ENCODE results near the gene COL27A1.

Gene COL27A1

GRCh38 chr9:114210691-114211276, 55.4 kb downstream of the COL27A1 start:
- H3K79me2 ChIP-seq (ENCODE audit: control insufficient read depth, insufficient read depth, low read length, unreplicated experiment): no peaks in the 10 kb centered on the region
- peaks cover 12% of the 10 kb centered on the region for H3K4me1 ChIP-seq (ENCODE audit: control insufficient read depth, insufficient read depth, low read length, unreplicated experiment)
- no peak overlapping the region for H3K4me3 ChIP-seq (ENCODE audit: low read depth, low read length)
- H2AFZ ChIP-seq (ENCODE audit: low read length, unreplicated experiment): no peak overlapping the region
- H3K36me3 ChIP-seq (ENCODE audit: insufficient read depth, low read length): no peaks in the 10 kb centered on the region
- H3K27ac ChIP-seq (ENCODE audit: low read depth, low read length): no peak overlapping the region
- no peaks in the 10 kb centered on the region for H3K27me3 ChIP-seq (ENCODE audit: insufficient read depth, low read length)

- H3K79me2 ChIP-seq (ENCODE audit: control insufficient read depth, insufficient read depth, low read length, unreplicated experiment): no peaks in the 10 kb centered on the region
- H3K4me3 ChIP-seq (ENCODE audit: low read depth, low read length): no peak overlapping the region
- peaks cover 9% of the 10 kb centered on the region for H3K4me1 ChIP-seq (ENCODE audit: control insufficient read depth, insufficient read depth, low read length, unreplicated experiment)
- H3K27me3 ChIP-seq (ENCODE audit: insufficient read depth, low read length): no peaks in the 10 kb centered on the region
- H2AFZ ChIP-seq (ENCODE audit: low read length, unreplicated experiment): no peak overlapping the region
- no peaks in the 10 kb centered on the region for H3K36me3 ChIP-seq (ENCODE audit: insufficient read depth, low read length)
- no peak overlapping the region for H3K27ac ChIP-seq (ENCODE audit: low read depth, low read length)
Observed at GRCh38 chr9:114212826-114213225, 57.5 kb downstream of the COL27A1 start.

DNA sequence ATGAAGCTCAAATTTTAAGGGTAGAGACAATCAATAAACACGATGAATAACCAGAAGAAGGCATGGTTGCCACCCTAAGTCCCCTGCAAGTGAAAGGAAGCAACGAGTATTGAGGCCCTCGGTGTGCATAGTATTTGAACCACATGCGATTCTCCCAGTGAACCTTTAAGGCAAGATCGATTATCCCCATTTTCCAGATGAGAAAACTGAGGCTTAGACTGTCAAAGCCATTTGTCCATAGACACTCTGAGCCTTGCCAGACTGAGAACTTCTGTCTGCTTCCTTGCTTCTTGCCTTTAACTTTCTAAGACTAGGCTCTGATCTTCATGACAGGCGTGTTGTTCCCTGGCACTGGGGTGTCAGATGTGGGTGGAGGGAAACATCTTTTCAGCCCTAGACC, 58.2 kb downstream of the COL27A1 start:
- Histone ChIP-seq H3K27ac (ENCODE audit: low read depth, low read length) (no peak overlapping the region), H3K27me3 (ENCODE audit: insufficient read depth, low read length) (no peaks in the 10 kb centered on the region), H3K79me2 (ENCODE audit: control insufficient read depth, insufficient read depth, low read length, unreplicated experiment) (no peaks in the 10 kb centered on the region), H3K4me3 (ENCODE audit: low read depth, low read length) (no peak overlapping the region), H3K4me1 (ENCODE audit: control insufficient read depth, insufficient read depth, low read length, unreplicated experiment) (peaks cover 11% of the 10 kb centered on the region), H2AFZ (ENCODE audit: low read length, unreplicated experiment) (no peak overlapping the region), H3K36me3 (ENCODE audit: insufficient read depth, low read length) (no peaks in the 10 kb centered on the region)

GRCh38 chr9:114214181-114214580, 58.8 kb downstream of the COL27A1 start:
- Histone ChIP-seq H3K79me2 (ENCODE audit: control insufficient read depth, insufficient read depth, low read length, unreplicated experiment) (no peaks in the 10 kb centered on the region), H2AFZ (ENCODE audit: low read length, unreplicated experiment) (no peak overlapping the region), H3K27me3 (ENCODE audit: insufficient read depth, low read length) (no peaks in the 10 kb centered on the region), H3K4me1 (ENCODE audit: control insufficient read depth, insufficient read depth, low read length, unreplicated experiment) (peaks cover 16% of the 10 kb centered on the region), H3K36me3 (ENCODE audit: insufficient read depth, low read length) (no peaks in the 10 kb centered on the region), H3K27ac (ENCODE audit: low read depth, low read length) (no peak overlapping the region), H3K4me3 (ENCODE audit: low read depth, low read length) (no peak overlapping the region)

- Histone ChIP-seq H3K4me3 (ENCODE audit: low read depth, low read length) (no peak overlapping the region), H3K79me2 (ENCODE audit: control insufficient read depth, insufficient read depth, low read length, unreplicated experiment) (no peaks in the 10 kb centered on the region), H3K36me3 (ENCODE audit: insufficient read depth, low read length) (no peaks in the 10 kb centered on the region), H3K27me3 (ENCODE audit: insufficient read depth, low read length) (no peaks in the 10 kb centered on the region), H2AFZ (ENCODE audit: low read length, unreplicated experiment) (no peak overlapping the region), H3K4me1 (ENCODE audit: control insufficient read depth, insufficient read depth, low read length, unreplicated experiment) (peaks cover 16% of the 10 kb centered on the region), H3K27ac (ENCODE audit: low read depth, low read length) (no peak overlapping the region)
Observed at GRCh38 chr9:114214686-114215414, 59.5 kb downstream of the COL27A1 start.

DNA sequence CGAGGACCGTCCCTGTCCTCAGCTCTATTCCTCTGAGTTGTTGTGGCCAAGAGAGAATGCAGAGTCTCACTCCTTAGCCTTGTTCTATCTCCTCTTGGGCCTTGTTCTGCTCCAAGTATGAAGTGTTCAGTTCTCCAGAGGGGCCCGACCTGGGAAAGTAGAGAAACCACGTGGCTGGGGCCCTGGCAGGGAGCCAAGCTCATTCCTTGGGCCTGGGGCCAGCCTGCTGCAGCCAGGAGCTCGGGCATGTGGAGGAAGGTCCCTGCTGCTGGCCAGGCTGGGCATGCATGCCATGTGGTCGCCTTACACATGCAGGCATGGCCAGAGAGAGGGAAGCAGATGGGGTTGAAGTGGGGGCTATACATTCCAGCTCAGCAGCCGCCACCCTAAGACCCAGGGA, 60.7 kb downstream of the COL27A1 start:
- Histone ChIP-seq H3K27me3 (ENCODE audit: insufficient read depth, low read length) (no peaks in the 10 kb centered on the region), H3K27ac (ENCODE audit: low read depth, low read length) (no peak overlapping the region), H3K4me3 (ENCODE audit: low read depth, low read length) (no peak overlapping the region), H3K36me3 (ENCODE audit: insufficient read depth, low read length) (no peaks in the 10 kb centered on the region), H2AFZ (ENCODE audit: low read length, unreplicated experiment) (no peak overlapping the region), H3K79me2 (ENCODE audit: control insufficient read depth, insufficient read depth, low read length, unreplicated experiment) (no peaks in the 10 kb centered on the region), H3K4me1 (ENCODE audit: control insufficient read depth, insufficient read depth, low read length, unreplicated experiment) (peaks cover 16% of the 10 kb centered on the region)

- Histone ChIP-seq H3K27me3 (ENCODE audit: insufficient read depth, low read length) (no peaks in the 10 kb centered on the region), H3K4me3 (ENCODE audit: low read depth, low read length) (no peak overlapping the region), H3K79me2 (ENCODE audit: control insufficient read depth, insufficient read depth, low read length, unreplicated experiment) (no peaks in the 10 kb centered on the region), H3K36me3 (ENCODE audit: insufficient read depth, low read length) (no peaks in the 10 kb centered on the region), H3K4me1 (ENCODE audit: control insufficient read depth, insufficient read depth, low read length, unreplicated experiment) (peaks cover 20% of the 10 kb centered on the region), H2AFZ (ENCODE audit: low read length, unreplicated experiment) (no peak overlapping the region), H3K27ac (ENCODE audit: low read depth, low read length) (no peak overlapping the region)
Observed at GRCh38 chr9:114216976-114217375, 61.6 kb downstream of the COL27A1 start.

- no peaks in the 10 kb centered on the region for H3K27me3 ChIP-seq (ENCODE audit: insufficient read depth, low read length)
- H3K4me1 ChIP-seq (ENCODE audit: control insufficient read depth, insufficient read depth, low read length, unreplicated experiment): peaks cover 24% of the 10 kb centered on the region
- H3K36me3 ChIP-seq (ENCODE audit: insufficient read depth, low read length): no peaks in the 10 kb centered on the region
- H3K4me3 ChIP-seq (ENCODE audit: low read depth, low read length): no peak overlapping the region
- no peak overlapping the region for H3K27ac ChIP-seq (ENCODE audit: low read depth, low read length)
- no peak overlapping the region for H2AFZ ChIP-seq (ENCODE audit: low read length, unreplicated experiment)
- H3K79me2 ChIP-seq (ENCODE audit: control insufficient read depth, insufficient read depth, low read length, unreplicated experiment): no peaks in the 10 kb centered on the region
Observed at GRCh38 chr9:114218264-114219120, 63.2 kb downstream of the COL27A1 start.

DNA sequence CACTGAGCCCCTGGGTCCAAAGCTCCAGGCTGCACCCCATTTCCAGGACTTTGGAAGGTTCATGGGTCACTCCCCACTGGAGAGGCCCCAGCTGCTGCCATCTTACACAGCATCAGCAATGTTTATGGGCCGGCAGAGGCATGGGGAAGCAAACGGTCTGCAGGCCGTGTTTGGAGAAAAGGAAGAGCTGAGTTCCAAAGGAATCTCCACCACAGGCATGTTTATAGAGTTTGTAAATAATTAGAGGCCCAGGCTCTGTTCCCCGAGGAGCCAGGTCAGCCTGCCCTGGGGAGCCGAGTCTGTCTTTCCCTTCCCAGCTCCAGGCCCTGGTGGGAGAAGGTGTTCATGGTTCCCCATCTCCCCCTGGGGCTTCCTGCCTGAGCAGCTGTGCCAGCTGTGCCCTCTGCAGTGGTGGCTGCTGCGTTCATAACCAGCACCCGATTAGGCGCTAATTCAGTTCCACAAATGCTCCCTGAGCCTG, 64.8 kb downstream of the COL27A1 start:
- Histone ChIP-seq H3K27me3 (ENCODE audit: insufficient read depth, low read length) (no peaks in the 10 kb centered on the region), H2AFZ (ENCODE audit: low read length, unreplicated experiment) (no peak overlapping the region), H3K4me1 (ENCODE audit: control insufficient read depth, insufficient read depth, low read length, unreplicated experiment) (peaks cover 37% of the 10 kb centered on the region), H3K27ac (ENCODE audit: low read depth, low read length) (no peak overlapping the region), H3K36me3 (ENCODE audit: insufficient read depth, low read length) (no peaks in the 10 kb centered on the region), H3K79me2 (ENCODE audit: control insufficient read depth, insufficient read depth, low read length, unreplicated experiment) (no peaks in the 10 kb centered on the region), H3K4me3 (ENCODE audit: low read depth, low read length) (no peak overlapping the region)

DNA sequence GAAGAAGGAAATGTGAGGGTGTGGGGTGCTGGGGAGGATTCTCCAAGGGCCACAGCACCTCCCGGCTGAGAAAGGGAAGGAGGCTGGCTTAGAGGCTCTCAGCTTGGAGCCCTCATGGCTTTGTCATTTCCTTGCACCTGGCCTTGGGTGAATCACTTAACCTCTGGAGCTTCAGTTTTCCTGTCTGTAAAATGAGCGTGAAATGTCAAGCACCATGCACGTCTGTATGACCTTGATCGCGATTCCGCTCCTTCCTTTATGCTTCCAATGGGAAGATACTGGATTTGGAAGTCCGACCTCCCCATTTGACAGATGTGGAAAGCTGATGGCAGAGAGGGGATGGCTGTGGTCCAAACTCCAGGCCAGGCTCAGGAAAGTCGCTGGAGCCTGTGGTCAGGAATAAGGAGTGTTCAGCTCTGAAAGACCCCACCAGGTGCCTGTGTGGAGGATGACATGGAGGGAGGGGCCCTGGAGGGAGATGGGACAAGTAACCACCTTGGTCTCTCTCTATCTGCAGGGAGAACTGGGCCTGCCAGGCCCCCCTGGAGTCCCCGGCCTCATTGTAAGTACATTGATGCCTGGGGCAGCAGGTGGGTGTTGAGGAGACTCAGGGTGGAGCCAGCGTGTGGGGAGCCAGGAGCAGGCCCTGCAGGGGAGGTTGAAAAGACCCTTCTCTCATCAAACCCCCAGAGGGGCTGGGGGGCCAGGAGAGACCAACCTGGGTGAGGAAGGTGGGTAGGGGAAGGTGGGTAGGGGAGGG, 66.5 kb downstream of the COL27A1 start:
- H3K4me1 ChIP-seq (ENCODE audit: control insufficient read depth, insufficient read depth, low read length, unreplicated experiment): peaks cover 44% of the 10 kb centered on the region

More for the DNA sequence above, 66.5 kb downstream of the COL27A1 start:
- H3K27ac ChIP-seq (ENCODE audit: low read depth, low read length): no peak overlapping the region
- no peaks in the 10 kb centered on the region for H3K36me3 ChIP-seq (ENCODE audit: insufficient read depth, low read length)
- H3K79me2 ChIP-seq (ENCODE audit: control insufficient read depth, insufficient read depth, low read length, unreplicated experiment): no peaks in the 10 kb centered on the region
- no peak overlapping the region for H3K4me3 ChIP-seq (ENCODE audit: low read depth, low read length)
- H3K27me3 ChIP-seq (ENCODE audit: insufficient read depth, low read length): no peaks in the 10 kb centered on the region
- no peak overlapping the region for H2AFZ ChIP-seq (ENCODE audit: low read length, unreplicated experiment)

All from ACC112 (cell line).